HEK293 (cell line): ENCODE results near the gene PER1.

Experiments
- HOXA7 ChIP-seq: sonication (generic); formaldehyde crosslinking; IDR thresholded peaks from 2 replicates; pipeline ENCODE4 v1.8.1; 2022; ENCODE audit warnings: missing genetic modification reagents, borderline replicate concordance
- KLF7 ChIP-seq: fragments of 450-650 bp; formaldehyde crosslinking; IDR thresholded peaks from 2 replicates; pipeline ENCODE4 v1.5.1; 2016; ENCODE audit warnings: missing biosample characterization, missing genetic modification characterization, borderline replicate concordance
- KLF8 ChIP-seq: fragments of 450-650 bp; formaldehyde crosslinking; IDR thresholded peaks from 2 replicates; pipeline ENCODE4 v1.5.1; 2016; ENCODE audit warnings: missing biosample characterization, missing genetic modification characterization
- PRDM1 ChIP-seq: fragments of 450-650 bp; formaldehyde crosslinking; IDR thresholded peaks from 2 replicates; pipeline ENCODE4; 2016; ENCODE audit warnings: missing biosample characterization, missing genetic modification characterization
- SCRT2 ChIP-seq: fragments of 450-650 bp; formaldehyde crosslinking; IDR thresholded peaks from 2 replicates; pipeline ENCODE4 v1.5.1; 2016; ENCODE audit warnings: missing biosample characterization, missing genetic modification characterization
- ZBTB11 ChIP-seq: fragments of 450-650 bp; formaldehyde crosslinking; conservative IDR thresholded peaks from 2 replicates; pipeline ENCODE4 v1.5.1; 2016; ENCODE audit warnings: low read depth, missing biosample characterization, missing genetic modification characterization
- ZBTB8A ChIP-seq: fragments of 450-650 bp; formaldehyde crosslinking; IDR thresholded peaks from 2 replicates; pipeline ENCODE4 v1.5.1; 2016; ENCODE audit warnings: missing biosample characterization, missing genetic modification characterization
- ZIC2 ChIP-seq: fragments of 450-650 bp; formaldehyde crosslinking; IDR thresholded peaks from 2 replicates; pipeline ENCODE4 v1.5.1; 2016; ENCODE audit warnings: missing biosample characterization, missing genetic modification characterization
- ZNF114 ChIP-seq: fragments of 450-650 bp; formaldehyde crosslinking; IDR thresholded peaks from 2 replicates; pipeline ENCODE4 v1.5.0; 2017; ENCODE audit warnings: missing biosample characterization, missing genetic modification characterization
- ZNF146 ChIP-seq: fragments of 450-650 bp; formaldehyde crosslinking; IDR thresholded peaks from 2 replicates; pipeline ENCODE4 v1.5.1; 2016; ENCODE audit warnings: missing biosample characterization, missing genetic modification characterization
- ZNF175 ChIP-seq: fragments of 450-650 bp; formaldehyde crosslinking; IDR thresholded peaks from 2 replicates; pipeline ENCODE4 v1.5.1; 2016; ENCODE audit warnings: missing biosample characterization, missing genetic modification characterization
- ZNF184 ChIP-seq: fragments of 450-650 bp; IDR thresholded peaks from 2 replicates; pipeline ENCODE4 v1.5.1; 2018; ENCODE audit warnings: missing biosample characterization, mild to moderate bottlenecking, missing genetic modification characterization
- ZNF24 ChIP-seq: fragments of 450-650 bp; formaldehyde crosslinking; IDR thresholded peaks from 2 replicates; pipeline ENCODE4 v1.5.1; 2016; ENCODE audit warnings: missing biosample characterization, missing genetic modification characterization
- ZNF274 ChIP-seq, 2 experiments: fragments of 200-500 bp in 1 of 2; fragments of 450-650 bp in 1 of 2; sonication (Bioruptor generic) in 1 of 2; formaldehyde crosslinking in 1 of 2; IDR thresholded peaks; 2 replicates each; pipeline versions ENCODE4 v1.5.1 to v1.6.1; 2014 to 2016; ENCODE audit warnings: borderline replicate concordance in 1 of 2, inconsistent platforms in 1 of 2, low read length in 1 of 2, missing biosample characterization in 1 of 2, missing genetic modification characterization in 1 of 2
- ZNF416 ChIP-seq: fragments of 450-650 bp; formaldehyde crosslinking; IDR thresholded peaks from 2 replicates; pipeline ENCODE4 v1.5.1; 2016; ENCODE audit warnings: missing biosample characterization, missing genetic modification characterization
- ZNF423 ChIP-seq: fragments of 450-650 bp; formaldehyde crosslinking; IDR thresholded peaks from 2 replicates; pipeline ENCODE4 v1.5.1; 2016; ENCODE audit warnings: missing biosample characterization, missing genetic modification characterization
- ZNF501 ChIP-seq: fragments of 450-650 bp; formaldehyde crosslinking; IDR thresholded peaks from 2 replicates; pipeline ENCODE4 v1.5.1; 2016; ENCODE audit warnings: missing biosample characterization, missing genetic modification characterization
- ZNF521 ChIP-seq: fragments of 450-650 bp; formaldehyde crosslinking; IDR thresholded peaks from 2 replicates; pipeline ENCODE4 v1.5.1; 2017; ENCODE audit warnings: missing biosample characterization, mild to moderate bottlenecking, missing genetic modification characterization
- ZNF548 ChIP-seq: fragments of 450-650 bp; formaldehyde crosslinking; IDR thresholded peaks from 2 replicates; pipeline ENCODE4 v1.5.1; 2016; ENCODE audit warnings: missing biosample characterization, missing genetic modification characterization
- ZNF561 ChIP-seq: fragments of 450-650 bp; IDR thresholded peaks from 2 replicates; pipeline ENCODE4 v1.5.1; 2018; ENCODE audit warnings: missing biosample characterization, missing genetic modification characterization, borderline replicate concordance
- ZNF585B ChIP-seq: fragments of 450-650 bp; formaldehyde crosslinking; IDR thresholded peaks from 2 replicates; pipeline ENCODE4 v1.5.1; 2016; ENCODE audit warnings: missing biosample characterization, missing genetic modification characterization
- ZNF600 ChIP-seq: fragments of 450-650 bp; formaldehyde crosslinking; IDR thresholded peaks from 2 replicates; pipeline ENCODE4 v1.5.1; 2016; ENCODE audit warnings: missing biosample characterization, missing genetic modification characterization
- ZNF624 ChIP-seq: fragments of 450-650 bp; formaldehyde crosslinking; IDR thresholded peaks from 2 replicates; pipeline ENCODE4 v1.5.1; 2017; ENCODE audit warnings: missing biosample characterization, missing genetic modification characterization
- ZNF645 ChIP-seq: fragments of 450-650 bp; formaldehyde crosslinking; IDR thresholded peaks from 2 replicates; pipeline ENCODE4; 2016; ENCODE audit warnings: missing biosample characterization, missing genetic modification characterization
- ZNF654 ChIP-seq: fragments of 450-650 bp; formaldehyde crosslinking; IDR thresholded peaks from 2 replicates; pipeline ENCODE4 v1.5.1; 2016; ENCODE audit warnings: low read depth, missing biosample characterization, missing genetic modification characterization
- ZNF704 ChIP-seq: fragments of 450-650 bp; formaldehyde crosslinking; IDR thresholded peaks from 2 replicates; pipeline ENCODE4 v1.5.1; 2016; ENCODE audit warnings: missing biosample characterization, missing genetic modification characterization
- ZNF747 ChIP-seq: fragments of 450-650 bp; formaldehyde crosslinking; IDR thresholded peaks from 2 replicates; pipeline ENCODE4 v1.5.1; 2016; ENCODE audit warnings: missing biosample characterization, missing genetic modification characterization
- ZNF785 ChIP-seq: fragments of 450-650 bp; formaldehyde crosslinking; IDR thresholded peaks from 2 replicates; pipeline ENCODE4 v1.5.1; 2016; ENCODE audit warnings: missing biosample characterization, missing genetic modification characterization
- ZSCAN16 ChIP-seq: fragments of 450-650 bp; formaldehyde crosslinking; IDR thresholded peaks from 2 replicates; pipeline ENCODE4 v1.5.1; 2016; ENCODE audit warnings: missing biosample characterization, missing genetic modification characterization
- TF ChIP-seq, protein P1 (sequence below): fragments of 450-650 bp; formaldehyde crosslinking; IDR thresholded peaks from 2 replicates; pipeline ENCODE4 v1.5.1; 2016; ENCODE audit warnings: missing biosample characterization, missing genetic modification characterization
- TF ChIP-seq, protein P2 (sequence below): fragments of 450-650 bp; formaldehyde crosslinking; IDR thresholded peaks from 2 replicates; pipeline ENCODE4 v1.5.1; 2017; ENCODE audit warnings: missing biosample characterization, missing genetic modification characterization

The PER1 gene

DNA sequence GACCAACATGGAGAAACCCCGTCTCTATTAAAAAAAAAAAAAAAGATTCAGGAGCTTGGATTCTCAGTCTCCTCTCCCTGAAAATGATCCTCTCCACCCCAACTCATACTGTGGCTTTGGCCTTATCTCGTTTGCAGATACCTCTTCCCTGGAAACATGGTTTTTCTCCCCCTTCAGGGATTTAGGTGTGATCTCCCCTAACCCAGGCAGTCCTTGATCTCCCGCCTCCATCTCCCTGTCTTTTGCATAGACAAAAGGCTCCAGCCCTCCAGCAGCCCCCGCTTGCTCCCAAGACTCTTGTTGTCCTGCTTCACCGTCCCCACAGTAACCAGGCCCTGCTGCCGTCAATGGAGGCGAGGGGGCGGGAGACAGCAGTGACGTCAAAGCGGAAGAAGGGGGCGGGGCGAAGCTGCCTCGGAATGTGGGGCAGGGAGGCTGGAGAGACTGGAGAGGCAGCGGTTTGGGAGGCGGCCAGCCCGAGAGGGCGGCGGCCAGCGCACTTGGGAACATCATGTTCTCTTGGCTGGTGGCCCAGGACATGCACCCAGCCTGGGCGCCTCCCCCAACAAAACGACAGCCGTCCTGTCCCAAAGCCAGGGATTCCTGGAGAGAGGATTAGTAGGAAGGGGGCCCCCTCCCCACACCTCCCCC is 1.9 kb upstream of the PER1 start (continued):
- TF ChIP-seq, protein P1, sequence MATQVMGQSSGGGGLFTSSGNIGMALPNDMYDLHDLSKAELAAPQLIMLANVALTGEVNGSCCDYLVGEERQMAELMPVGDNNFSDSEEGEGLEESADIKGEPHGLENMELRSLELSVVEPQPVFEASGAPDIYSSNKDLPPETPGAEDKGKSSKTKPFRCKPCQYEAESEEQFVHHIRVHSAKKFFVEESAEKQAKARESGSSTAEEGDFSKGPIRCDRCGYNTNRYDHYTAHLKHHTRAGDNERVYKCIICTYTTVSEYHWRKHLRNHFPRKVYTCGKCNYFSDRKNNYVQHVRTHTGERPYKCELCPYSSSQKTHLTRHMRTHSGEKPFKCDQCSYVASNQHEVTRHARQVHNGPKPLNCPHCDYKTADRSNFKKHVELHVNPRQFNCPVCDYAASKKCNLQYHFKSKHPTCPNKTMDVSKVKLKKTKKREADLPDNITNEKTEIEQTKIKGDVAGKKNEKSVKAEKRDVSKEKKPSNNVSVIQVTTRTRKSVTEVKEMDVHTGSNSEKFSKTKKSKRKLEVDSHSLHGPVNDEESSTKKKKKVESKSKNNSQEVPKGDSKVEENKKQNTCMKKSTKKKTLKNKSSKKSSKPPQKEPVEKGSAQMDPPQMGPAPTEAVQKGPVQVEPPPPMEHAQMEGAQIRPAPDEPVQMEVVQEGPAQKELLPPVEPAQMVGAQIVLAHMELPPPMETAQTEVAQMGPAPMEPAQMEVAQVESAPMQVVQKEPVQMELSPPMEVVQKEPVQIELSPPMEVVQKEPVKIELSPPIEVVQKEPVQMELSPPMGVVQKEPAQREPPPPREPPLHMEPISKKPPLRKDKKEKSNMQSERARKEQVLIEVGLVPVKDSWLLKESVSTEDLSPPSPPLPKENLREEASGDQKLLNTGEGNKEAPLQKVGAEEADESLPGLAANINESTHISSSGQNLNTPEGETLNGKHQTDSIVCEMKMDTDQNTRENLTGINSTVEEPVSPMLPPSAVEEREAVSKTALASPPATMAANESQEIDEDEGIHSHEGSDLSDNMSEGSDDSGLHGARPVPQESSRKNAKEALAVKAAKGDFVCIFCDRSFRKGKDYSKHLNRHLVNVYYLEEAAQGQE (tag by site-specific recombination), result peak; percentile 37; the same call in 1 of the 2 replicates
- TF ChIP-seq ZNF114 (tag by site-specific recombination) (no peak), ZIC2 (tag by site-specific recombination) (no peak), ZNF785 (tag by site-specific recombination) (no peak), ZNF654 (no peak; the same call in 1 of the 2 replicates), KLF8 (tag by site-specific recombination) (peak; percentile 93), KLF7 (tag by site-specific recombination) (peak; percentile 84), ZNF521 (tag by site-specific recombination) (no peak), ZBTB11 (tag by site-specific recombination) (no peak), ZNF175 (tag by site-specific recombination) (no peak), ZNF747 (tag by site-specific recombination) (no peak), ZNF561 (tag by site-specific recombination) (peak; percentile 87; the same call in 1 of the 2 replicates), ZSCAN16 (no peak), HOXA7 (no peak), ZNF645 (no peak), ZNF274 (IDR thresholded peaks at IDR 0.05; ENCODE audit: low read length) (no peak), ZNF274 (tag by site-specific recombination; IDR thresholded peaks at IDR 0.05; ENCODE audit: borderline replicate concordance) (no peak), ZNF423 (tag by site-specific recombination) (peak; percentile 53; the same call in 1 of the 2 replicates), ZNF416 (tag by site-specific recombination) (no peak), ZBTB8A (peak; percentile 83), PRDM1 (tag by site-specific recombination) (no peak), ZNF146 (tag by site-specific recombination) (no peak), ZNF548 (tag by site-specific recombination) (no peak), ZNF704 (no peak), ZNF585B (tag by site-specific recombination) (no peak), ZNF501 (tag by site-specific recombination) (peak; percentile 45; the same call in 1 of the 2 replicates), SCRT2 (tag by site-specific recombination) (no peak), ZNF184 (tag by site-specific recombination) (no peak), ZNF24 (tag by site-specific recombination) (peak; percentile 23; the same call in 1 of the 2 replicates), ZNF624 (tag by site-specific recombination) (no peak), ZNF600 (tag by site-specific recombination) (peak; percentile 66; the same call in 1 of the 2 replicates)
- TF ChIP-seq, protein P2, sequence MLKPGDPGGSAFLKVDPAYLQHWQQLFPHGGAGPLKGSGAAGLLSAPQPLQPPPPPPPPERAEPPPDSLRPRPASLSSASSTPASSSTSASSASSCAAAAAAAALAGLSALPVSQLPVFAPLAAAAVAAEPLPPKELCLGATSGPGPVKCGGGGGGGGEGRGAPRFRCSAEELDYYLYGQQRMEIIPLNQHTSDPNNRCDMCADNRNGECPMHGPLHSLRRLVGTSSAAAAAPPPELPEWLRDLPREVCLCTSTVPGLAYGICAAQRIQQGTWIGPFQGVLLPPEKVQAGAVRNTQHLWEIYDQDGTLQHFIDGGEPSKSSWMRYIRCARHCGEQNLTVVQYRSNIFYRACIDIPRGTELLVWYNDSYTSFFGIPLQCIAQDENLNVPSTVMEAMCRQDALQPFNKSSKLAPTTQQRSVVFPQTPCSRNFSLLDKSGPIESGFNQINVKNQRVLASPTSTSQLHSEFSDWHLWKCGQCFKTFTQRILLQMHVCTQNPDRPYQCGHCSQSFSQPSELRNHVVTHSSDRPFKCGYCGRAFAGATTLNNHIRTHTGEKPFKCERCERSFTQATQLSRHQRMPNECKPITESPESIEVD (tag by site-specific recombination), result no peak
